ENCODE results near the gene FGF11.
"Not testable (repeated sequence)": the region's sequence is repeated elsewhere in the genome, so short reads cannot be mapped to it uniquely, and the experiment has no call there.

Gene FGF11

DNA sequence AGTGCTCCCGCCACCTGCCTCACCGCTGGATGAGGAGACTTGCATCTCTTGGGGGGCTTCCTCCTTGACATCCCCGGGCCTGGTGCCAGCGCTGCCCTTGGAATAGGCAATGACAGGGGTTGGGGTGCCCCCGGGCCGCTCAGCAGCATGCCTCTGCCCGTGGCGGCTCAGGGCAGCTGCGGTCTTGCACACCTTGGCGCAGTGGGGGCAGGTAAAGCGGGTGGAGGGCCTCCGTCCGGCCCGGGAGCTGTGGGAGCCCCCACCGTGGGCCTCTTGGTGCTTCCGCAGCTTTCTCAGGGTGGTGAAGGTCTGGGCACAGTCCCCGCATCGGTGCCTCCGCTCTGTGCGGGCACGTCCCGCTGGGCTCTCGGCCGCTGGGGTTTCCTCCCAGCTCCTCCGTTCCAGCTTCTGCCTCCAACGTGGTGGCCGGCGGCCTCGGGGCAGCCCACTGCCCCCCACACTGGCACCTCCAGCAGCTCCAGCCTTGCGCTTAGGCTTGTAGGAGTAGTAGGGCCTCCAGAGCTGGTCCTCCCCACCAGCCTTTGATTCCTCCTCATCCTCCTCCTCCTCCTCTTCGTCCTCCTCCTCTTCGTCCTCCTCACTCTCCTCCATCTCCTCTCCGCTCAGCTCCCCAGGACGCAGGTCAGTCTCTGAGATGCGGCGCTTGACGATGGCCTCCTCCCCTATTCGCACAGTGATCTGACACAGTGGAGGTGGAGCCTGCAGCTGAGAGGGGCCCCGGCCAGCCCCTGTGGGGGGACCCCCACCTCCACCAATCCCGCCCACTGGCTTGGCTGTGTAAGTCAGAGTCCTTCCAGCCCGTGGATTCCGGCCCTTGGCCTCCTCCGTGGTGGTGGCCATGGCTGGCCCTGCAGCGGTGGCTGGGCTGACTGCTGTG, 23.4 kb downstream of the FGF11 start:
- no peak for DNase-seq (ENCODE audit: low spot score)

DNA sequence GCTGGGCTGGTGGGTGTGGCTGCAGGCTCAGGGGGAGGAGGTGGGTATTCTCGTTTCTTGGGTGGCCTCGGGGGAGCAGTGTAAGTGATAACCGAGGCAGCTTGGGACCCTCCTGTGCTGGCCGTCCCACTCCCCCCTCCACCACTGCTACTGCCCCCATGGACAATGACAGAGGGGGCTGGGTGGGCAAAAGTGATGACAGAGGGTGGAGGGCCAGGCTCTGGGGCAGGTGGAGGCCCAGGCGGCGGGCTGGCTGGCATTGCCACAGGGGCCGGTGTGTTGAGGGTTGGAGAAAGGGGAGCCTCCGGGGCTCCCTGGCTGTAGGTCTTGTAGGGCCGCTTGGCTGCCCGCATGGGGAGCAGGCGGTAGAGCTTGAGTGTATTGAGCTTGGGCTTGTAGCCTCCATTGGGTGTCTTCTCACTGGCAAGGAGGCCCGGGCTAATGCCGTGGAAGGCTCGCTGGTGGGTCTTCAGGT, 24.1 kb downstream of the FGF11 start:
- no peak for DNase-seq (ENCODE audit: low spot score)

DNA sequence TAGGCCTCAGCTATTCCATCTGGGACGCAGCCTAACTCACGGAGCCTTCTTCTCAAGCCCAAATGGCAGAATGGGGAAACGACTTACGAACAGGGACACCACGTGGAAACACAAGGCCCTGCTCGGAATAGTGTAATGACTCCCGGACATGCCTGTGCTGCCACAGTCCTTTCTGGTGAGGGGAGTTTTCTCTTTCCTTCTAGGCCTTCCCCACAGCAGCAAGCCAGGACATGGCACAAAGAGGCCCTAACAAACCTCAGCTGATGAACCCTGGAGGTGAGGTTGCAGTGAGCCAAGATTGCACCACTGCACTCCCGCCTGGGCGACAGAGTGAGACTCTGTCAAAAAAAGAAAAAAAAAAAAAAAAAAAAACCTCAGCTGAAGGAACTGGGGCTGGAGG, 24.8 kb downstream of the FGF11 start:
- no peak for DNase-seq (ENCODE audit: low spot score)

DNA sequence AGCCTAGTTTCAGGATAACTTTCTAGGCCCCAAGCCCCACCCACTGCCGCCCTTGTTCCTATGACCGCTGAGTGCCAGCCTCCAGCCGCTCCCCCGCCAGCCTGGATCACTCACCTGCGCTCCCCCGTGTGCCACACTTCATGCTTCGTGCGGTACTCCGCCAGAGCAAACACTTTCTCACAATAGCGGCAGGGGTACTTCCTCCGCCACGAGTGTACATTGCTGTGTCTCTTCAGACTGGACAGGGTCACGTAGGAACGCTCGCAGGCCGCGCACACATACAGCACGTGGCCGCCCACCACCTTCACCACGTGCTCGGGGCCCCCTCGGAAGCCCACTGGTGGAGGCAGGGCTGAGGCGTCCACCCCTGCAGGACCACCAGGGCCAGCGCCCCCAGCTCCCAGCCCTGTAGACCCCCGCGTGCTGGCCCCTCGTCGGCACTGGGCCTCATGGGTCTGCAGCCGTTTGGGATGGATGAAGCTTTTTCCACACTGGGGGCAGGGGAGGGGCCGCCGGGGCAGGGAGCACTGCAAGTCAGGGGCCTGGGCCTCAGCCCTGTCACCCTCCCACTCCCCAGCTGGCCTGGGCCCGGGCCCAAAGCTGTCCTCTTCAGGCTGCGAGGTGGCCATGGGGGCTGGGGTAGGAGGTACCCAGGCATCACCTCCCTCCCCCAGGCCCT, 26.4 kb downstream of the FGF11 start:
- no peak for DNase-seq (ENCODE audit: low spot score)

DNA sequence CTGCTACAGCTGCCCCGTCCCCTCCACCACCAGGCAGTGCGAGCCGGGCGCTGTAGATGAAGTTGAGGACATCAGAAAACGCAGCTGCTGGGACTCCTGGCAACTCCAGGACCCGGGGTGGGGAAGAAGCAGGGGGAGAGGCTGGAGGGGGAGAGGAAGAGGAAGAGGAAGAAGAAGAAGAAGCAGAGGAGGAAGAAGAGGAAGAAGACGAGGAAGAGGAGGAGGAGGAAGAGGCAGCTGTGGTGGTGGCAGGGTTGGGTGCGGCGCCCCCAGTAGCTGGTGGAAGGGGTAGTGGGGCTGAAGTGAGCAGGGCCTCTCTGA, 27.0 kb downstream of the FGF11 start:
- DNase-seq (ENCODE audit: low spot score), result no peak

DNA sequence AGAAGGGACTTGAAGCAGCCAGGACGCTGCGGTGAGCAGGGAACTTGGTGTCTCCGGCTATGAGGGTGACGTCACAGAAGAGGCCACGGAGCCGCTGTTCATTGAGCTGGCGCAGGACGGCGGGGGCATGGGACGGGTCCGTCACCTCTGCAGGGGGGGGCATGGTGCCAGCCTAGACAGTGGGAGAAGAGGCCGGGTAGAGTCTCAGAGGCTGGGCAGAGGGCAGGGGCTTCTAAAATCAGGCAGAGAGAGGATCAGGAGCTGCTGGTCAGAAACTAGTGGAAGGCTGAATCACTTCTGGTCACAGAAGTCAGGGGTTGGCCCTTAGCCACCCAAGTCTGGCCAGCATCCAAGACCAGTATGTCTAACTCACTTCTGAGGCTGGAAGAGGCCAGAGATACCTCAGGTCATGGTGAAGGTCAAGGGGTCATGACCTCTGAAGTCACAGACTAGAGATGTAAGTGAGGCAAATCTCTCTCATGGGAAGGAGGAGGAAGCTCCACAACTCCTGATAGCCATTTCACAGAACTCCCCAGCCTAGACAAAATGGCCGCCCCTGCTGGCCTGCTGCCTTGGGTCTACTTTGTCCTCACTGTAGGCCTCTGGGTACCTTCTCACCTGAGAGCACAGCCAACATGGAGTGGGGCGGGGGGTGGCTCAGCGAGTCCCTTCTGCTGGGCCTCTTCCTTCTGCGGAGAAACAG, 27.5 kb downstream of the FGF11 start:
- no peak for DNase-seq (ENCODE audit: low spot score)

DNA sequence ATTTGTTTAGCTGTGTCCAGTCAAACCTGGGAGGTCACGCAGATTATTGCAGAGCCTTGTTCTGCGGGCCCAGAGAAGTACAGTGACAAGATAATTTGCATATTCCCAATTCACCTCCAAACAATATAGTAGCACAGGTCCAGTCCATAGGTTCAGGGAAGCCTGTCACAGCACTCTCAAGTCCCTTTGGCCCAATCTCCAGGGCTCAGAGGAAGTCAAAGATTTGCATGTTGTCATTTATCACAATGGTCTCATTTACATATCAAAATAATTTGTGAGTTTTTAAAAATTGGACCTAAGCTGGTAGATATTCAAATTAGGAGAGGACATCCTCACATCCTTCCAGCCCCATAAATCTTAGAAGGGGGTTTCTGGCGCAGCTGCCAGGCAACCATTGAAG, 28.2 kb downstream of the FGF11 start:
- DNase-seq (ENCODE audit: low spot score), result no peak

DNA sequence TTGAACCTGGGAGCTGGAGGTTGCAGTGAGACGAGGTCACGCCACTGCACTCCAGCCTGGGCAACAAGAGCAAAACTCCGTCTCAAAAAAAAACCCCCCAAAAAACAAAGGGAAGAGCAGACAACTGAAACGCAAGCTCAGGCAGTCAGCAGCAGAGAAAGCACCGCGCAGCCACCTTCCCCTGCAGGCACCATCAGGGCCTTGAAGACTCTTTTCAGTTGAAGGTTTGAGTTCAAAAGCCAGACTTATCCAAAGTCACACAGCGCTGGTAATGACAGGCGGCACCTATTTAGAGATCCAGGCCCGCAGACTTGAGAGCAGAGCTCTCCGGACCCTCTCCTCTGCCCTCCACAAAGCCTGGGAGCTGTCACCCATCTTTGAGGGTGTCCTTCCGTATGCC, 29.0 kb downstream of the FGF11 start:
- DNase-seq (ENCODE audit: low spot score), result no peak

DNA sequence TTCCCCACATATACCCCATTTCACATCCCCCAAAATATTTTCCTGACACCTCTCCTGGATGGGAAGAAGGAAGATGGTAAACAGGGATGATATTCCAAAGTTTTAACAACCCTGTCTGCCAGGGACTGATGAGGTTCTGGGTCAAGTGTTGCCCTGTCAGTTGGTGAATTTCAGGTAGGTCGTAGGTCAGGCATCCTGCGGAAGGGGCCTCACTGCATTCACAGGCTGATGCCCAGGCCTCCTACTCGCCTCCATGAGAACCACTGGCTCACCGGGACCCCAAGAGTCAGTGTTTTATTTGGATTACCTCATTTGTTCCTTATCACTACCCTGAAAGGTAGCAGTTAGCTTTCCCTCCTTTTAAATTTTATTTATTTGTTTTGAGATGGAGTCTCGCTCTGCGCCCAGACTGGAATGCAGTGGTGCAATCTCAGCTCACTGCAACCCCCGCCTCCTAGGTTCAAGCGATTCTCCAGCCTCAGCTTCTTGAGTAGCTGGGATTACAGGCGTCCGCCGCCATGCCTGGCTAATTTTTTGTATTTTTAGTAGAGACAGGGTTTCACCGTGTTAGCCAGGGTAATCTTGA, 29.6 kb downstream of the FGF11 start:
- DNase-seq (ENCODE audit: low spot score), result no peak

DNA sequence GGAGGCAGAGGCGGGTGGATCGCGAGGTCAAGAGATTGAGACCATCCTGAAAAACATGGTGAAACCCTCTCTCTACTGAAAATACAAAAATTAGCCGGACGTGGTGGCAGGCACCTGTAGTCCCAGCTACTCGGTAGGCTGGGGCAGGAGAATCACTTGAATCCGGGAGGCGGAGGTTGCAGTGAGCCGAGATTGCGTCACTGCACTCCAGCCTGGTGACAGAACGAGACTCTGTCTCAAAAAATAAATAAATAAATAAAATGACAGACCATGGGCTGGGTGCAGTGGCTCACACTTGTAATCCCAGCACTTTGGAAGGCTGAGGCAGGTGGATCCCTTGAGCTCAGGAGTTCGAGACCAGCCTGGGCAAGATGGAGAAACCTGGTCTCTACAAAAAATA, 30.5 kb downstream of the FGF11 start:
- DNase-seq (ENCODE audit: low spot score), result not testable (repeated sequence)

DNA sequence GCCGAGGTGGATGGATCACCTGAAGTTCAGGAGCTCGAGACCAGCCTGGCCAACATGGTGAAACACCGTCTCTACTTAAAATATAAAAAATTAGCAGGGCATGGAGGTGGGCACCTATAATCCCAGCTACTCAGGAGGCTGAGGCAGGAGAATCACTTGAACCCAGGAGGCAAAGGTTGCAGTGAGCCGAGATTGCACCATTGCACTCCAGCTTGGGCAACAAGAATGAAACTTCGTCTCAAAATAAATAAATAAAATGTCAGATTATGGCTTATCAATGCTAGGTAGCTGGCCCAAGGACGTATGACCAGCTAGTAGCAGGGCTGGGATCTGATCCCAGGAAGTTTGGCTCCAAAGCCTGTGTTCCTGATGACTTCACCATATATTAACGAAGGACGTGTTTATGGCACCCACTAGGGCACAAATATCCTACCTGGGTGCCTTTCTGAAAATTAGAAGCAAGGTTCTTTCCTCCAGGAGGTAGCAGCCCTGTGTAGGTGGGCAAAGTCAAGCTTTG, 31.2 kb downstream of the FGF11 start:
- not testable (repeated sequence) for DNase-seq (ENCODE audit: low spot score)

DNA sequence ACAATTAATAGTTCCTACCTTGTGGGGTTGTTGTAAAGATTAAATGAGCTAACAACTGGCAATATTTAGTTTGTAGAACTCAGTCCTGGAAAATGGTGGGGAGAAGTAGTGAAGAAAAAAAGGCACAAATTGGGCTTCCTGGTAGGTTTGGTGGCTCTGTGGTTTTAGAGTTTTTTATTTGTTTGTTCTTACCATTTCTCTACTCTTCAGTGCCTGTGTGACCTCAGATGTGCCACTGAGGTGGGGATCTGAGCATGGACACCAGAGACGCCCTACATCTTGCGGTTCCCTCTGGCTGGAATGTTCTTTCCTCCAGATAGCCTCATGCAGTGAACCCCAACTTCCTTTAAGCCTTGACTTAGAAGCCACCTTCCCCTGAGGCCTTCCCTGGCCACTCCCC, 32.4 kb downstream of the FGF11 start:
- no peak for DNase-seq (ENCODE audit: low spot score)

DNA sequence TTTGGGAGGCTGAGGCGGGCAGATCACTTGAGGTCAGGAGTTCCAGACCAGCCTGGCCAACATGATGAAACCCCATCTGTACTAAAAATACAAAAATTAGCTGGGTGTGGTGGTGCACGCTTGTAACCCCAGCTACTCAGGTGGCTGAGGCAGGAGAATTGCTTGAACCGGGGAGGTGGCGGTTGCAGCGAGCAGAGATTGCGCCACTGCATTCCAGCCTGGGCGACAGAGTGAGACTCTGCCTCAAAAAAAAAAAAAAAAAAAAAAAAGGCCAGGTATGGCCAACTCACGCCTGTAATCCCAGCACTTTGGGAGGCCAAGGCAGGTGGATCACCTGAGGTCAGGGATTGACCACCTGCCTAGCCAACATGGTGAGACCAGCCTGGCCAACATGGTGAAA, 35.5 kb downstream of the FGF11 start:
- not testable (repeated sequence) for DNase-seq (ENCODE audit: low spot score)

DNA sequence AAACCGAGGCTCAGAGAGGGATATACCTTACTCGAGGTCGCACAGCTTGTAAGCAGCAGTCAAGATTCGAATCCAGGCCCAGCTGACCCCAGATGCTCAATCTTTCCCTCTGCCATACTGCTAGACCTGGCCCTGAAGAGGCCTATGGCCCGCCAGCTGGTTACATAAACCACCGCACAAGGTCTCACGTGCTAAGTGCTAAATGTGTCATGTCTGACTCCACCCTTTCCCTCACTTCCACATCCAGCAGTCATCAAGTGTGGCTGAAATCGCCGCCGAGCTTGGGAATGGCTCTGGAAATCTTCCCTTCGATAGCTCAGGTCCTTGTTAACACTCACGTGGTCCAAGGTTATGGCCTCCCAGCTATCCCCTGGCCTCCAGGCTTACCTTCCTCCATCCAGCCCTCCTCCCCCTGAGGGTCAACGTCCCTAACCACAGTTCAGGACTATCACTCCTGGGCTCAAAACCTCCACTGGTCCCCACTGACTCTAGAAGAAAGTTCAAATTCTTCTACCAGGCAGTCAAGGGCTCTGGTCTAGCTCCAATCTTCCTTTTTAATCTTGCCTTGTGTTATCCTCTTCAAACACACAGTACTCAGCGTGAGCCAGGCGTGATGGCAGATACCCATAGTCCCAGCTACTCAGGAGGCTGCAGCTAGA, 36.6 kb downstream of the FGF11 start:
- peak; percentile 85 for DNase-seq (ENCODE audit: low spot score)

DNA sequence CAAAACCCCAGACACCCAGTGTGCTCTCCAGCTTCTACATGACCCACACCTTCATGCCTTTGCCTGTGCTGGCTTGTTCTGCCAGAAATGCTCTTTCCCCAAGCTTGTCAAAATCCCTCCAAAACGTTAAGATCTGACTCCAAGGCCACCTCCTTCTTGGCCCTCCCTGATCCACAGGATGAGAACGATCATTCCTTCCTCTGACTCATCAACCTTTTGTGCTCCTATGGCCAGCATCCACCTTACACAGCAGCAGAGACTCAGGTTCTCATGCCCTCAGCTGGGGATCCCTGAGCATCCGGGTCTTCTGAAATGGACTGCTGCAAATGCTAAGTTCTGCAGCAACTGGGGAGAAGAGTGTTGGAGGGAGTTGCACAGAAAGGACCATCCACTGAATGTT, 37.2 kb downstream of the FGF11 start:
- DNase-seq (ENCODE audit: low spot score), result peak; percentile 37

DNA sequence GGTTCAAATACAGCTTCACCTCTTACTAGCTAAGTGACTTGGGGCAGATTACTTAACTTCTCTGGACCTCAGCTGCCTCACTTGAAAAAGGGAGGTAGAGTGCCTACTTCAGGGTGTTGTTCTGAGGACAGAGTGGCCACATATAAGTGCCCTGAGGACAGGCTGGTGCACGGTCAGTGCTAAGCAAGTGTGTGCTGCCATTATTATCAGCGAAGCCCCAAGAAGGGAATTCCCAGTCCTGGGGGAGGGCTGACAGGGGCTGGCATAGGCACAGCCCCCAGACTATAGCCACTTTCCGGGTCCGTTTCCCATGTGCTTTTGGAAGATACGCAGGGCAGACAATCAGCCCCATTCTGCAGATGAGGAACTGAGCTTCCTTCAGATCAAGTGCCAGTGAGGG, 37.6 kb downstream of the FGF11 start:
- DNase-seq (ENCODE audit: low spot score), result no peak

DNA sequence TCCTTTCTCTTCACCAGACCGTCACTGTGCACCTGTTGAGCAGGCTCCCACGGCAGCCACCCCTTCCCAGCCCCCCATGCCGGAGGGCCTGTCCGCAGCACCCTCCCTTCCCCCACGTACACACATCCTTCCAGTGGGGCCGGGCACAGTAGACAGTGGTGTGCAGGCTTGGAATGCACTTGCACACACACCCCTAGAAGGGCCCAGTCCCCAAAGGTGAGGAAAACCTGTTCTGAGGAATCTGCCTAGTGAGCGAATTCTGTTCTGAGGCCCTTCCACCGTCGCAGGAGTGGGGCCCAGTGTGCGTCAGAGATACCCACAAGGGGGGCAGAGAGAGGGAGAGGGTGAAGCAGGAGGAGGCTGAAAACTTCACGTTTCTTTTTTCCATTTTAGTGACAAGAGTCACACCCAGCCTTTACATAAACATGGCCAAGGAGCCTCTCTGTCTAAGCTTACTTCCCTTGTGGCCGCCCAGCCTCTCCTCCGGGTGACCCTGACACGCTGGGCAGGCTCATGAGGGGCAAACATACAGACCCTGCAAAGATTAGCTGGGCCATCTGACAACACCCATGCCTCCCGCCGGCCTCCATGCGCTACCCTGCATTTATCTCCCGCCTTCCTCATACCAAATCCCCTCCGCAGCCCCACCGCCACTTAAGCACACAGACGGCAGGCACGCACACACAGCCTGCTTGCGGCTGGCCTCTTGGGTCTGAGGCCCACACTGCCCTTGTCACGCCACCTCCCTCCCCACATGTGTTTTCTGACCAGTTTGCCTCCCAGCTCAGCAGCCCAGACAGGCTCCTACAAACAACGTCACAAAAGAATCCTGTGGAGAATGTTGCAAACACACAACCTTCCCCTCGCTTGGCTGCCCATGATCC, 38.3 kb downstream of the FGF11 start:
- peak; percentile 86 for DNase-seq (ENCODE audit: low spot score)

DNA sequence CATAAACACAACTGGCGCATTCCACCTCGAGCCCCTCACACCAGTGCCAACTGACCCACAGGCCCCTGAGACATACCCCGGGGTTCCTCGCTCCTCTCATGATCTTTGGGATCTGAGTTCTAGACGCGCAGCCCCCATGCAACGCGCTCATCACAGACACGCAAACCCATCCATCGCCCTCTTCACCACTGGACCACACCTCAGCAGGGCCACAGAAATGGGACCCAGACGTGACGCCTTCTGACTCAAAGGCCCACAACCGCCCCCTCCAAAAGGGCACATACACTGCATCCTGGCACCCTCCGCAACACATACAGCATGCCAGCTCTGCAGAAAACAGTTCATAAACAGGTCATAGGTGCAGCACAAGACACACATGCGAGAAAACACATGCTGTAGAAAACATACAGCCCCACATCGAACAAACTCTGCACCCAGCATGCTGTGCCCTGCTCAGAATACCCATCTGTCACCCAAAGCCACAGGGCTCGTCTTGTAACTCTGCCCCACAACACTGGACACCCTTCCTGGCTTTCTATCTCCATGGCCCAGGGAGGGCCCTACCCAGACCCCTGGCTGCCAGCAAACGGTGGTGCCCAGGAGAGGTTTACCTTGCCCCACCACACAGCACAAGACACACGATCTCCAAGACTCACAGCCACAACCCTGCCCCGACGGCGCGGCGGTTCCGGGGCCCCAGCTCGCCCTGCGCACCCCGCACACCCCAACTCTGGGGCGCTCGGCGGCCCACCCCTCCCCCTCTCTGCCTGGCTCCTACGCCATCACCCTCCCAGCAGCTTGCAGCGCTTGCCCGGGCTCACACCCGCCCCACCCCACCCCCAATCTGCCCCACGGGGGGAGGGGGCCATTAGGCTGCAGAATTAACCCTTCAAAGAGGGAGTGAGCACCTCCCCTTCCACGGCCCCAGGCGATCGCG, 39.2 kb downstream of the FGF11 start:
- DNase-seq (ENCODE audit: low spot score), result peak; percentile 45

DNA sequence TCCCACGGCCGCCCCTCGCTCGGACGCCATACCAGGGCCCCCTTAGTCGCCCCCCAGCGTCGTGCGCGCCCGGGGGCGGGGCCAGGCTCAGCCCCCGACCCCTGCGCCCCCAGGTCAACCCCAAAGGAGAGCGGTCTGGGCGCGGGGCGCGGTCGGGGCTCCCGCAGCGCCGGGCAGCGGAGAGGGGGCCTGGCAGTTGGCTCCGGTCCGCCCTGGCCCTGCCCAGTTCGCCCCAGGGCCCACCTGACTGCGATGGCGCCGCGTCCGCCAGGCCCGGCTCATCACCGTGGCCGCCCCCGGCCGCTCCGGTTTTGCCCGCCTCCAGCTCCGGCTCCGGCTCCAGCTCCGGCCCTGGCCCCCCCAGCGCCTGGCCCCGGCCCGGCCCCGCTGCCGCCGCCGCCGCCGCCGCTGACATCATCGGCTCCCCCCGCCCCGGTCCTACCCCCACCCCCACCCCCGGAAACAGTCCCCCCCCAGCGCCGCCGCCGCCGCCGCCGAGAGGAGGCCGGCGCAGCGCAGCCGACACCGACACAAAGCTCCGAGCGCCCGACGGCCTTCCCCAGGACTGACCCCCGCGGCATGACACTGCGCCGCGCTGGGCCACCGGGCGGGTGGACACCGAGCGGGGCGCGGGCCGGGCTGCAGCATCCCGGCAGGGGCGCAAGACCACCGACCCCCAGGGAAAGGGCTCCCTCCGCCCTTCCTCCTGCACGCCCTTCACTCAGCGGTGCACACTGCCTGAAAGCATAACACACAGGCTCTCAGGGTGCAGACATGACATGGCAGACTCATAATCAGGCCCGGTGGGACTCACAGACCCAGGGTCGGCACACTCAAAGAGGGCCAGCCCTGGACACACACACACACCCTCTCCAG, 40.1 kb downstream of the FGF11 start, which contains the start of gene ZBTB4:
ZBTB4 (minus strand) TSS at position 419 of the 876 bp plus-strand sequence. CDS start 12,830 bp downstream, outside the sequence.
- DNase-seq (ENCODE audit: low spot score), result peak; percentile 66

Measured in AG08395 (cell line).